ENCODE results near the gene NAT9. TPM values are rescaled to one million over a fixed set of nuclear protein-coding genes. Genes with fewer than 3 reads are reported as not detected.

The NAT9 gene
- total RNA-seq, 1 experiment from 2014 or later, result 63.5 TPM

GRCh38 chr17:74773414-74773813, 2.7 kb downstream of the NAT9 start:
- Histone ChIP-seq H3K79me1 (ENCODE audit: insufficient read depth, low read depth, low read length, poor library complexity, severe bottlenecking) (no peaks in the 10 kb centered on the region), H4K91ac (ENCODE audit: insufficient read length, low read depth, low read length) (no peak overlapping the region), H2AFZ (ENCODE audit: low read length) (no peak overlapping the region), H3K23ac (ENCODE audit: insufficient read length, low read depth, low read length) (no peak overlapping the region), H3K27me3 (ENCODE audit: insufficient read depth, low read length) (no peaks in the 10 kb centered on the region), H4K5ac (ENCODE audit: insufficient read length, low read depth, low read length) (no peak overlapping the region), H2BK12ac (ENCODE audit: insufficient read length, low read depth, low read length) (no peak overlapping the region), H3K4me1 (ENCODE audit: insufficient read depth, low read length) (no peaks in the 10 kb centered on the region; the same call in 1 of the 2 replicates), H3K9ac (ENCODE audit: extremely low read depth, insufficient read length, low read length) (no peak overlapping the region), H3K4ac (ENCODE audit: low read depth, low read length) (no peak overlapping the region), H2BK120ac (ENCODE audit: low read depth, low read length, poor library complexity, severe bottlenecking) (no peak overlapping the region), H3K23me2 (ENCODE audit: insufficient read length, low read depth, low read length, poor library complexity, severe bottlenecking) (peaks cover 10% of the 10 kb centered on the region), H3K27ac (ENCODE audit: insufficient read length, low read depth, low read length) (no peak overlapping the region), H3K56ac (ENCODE audit: insufficient read length, low read depth, low read length) (no peak overlapping the region), H3T11ph (ENCODE audit: low read length) (no peak overlapping the region), H3K4me2 (ENCODE audit: insufficient read depth, insufficient read length, low read length) (no peak overlapping the region), H3K18ac (ENCODE audit: insufficient read length, low read depth, low read length) (no peak overlapping the region), H3K9me3 (ENCODE audit: control insufficient read depth, low read depth, low read length) (no peaks in the 10 kb centered on the region), H4K20me1 (ENCODE audit: control insufficient read depth, insufficient read depth, insufficient read length) (no peaks in the 10 kb centered on the region), H2BK15ac (ENCODE audit: low read depth, low read length) (no peak overlapping the region), H3K79me2 (ENCODE audit: insufficient read depth, low read length) (no peaks in the 10 kb centered on the region), H2AK5ac (ENCODE audit: insufficient read length, low read length) (no peak overlapping the region), H3K14ac (ENCODE audit: insufficient read depth, low read length) (no peak overlapping the region), H2BK5ac (ENCODE audit: insufficient read length, low read length) (no peak overlapping the region), H4K8ac (replicated peaks; ENCODE audit: insufficient read length, low read depth, low read length) (no peak overlapping the region), H2BK20ac (ENCODE audit: low read depth, low read length, poor library complexity, severe bottlenecking) (no peak overlapping the region)
- Mint-ChIP-seq H3K4me3 (no peak overlapping the region), H3K9me3 (no peaks in the 10 kb centered on the region), H3K27me3 (ENCODE audit: low read depth) (no peaks in the 10 kb centered on the region), H3K4me1 (peaks cover 13 to 26% of the 10 kb centered on the region in 2 experiments), H3K36me3 (ENCODE audit: insufficient read depth in 1 of 3, low read depth in 3 of 3) (peaks cover 27 to 58% (median 52%) of the 10 kb centered on the region in 3 experiments; a peak in 6 of 7 replicates), H3K27ac (no peak overlapping the region)
- TF ChIP-seq CTCF (conservative IDR thresholded peaks at IDR 0.05), result no peak
- no CpG with 5 or more reads among the region's 6 CpGs for WGBS (ENCODE audit: extremely low coverage, insufficient read length, low lambda C conversion rate)
- DNase-seq, result no peak
